ENCODE data around the gene MCM5.

- no peak for TF ChIP-seq CTCF (IDR thresholded peaks at IDR 0.05; ENCODE audit: low read length)
- TF ChIP-seq EZH2 (optimal IDR thresholded peaks at IDR 0.05; ENCODE audit: low read depth, low read length): no peak
- TF ChIP-seq EZH2phosphoT487 (IDR thresholded peaks at IDR 0.05; ENCODE audit: low read length): no peak
Measured at GRCh38 chr22:35386670-35387288, 13.2 kb upstream of the MCM5 start.
